ENCODE data around the gene GRHPR.

Gene GRHPR

GRCh38 chr9:37480759-37481158 lies 58.3 kb downstream of the GRHPR start:
- H3K4me3 ChIP-seq (ENCODE audit: low read length) = no peak overlapping the region
- DNase-seq (ENCODE audit: low read depth) = no peak
- TF ChIP-seq CTCF (IDR thresholded peaks at IDR 0.05; ENCODE audit: insufficient read depth, low read depth, low read length, missing control alignments) = no peak

- no peak for TF ChIP-seq CTCF (IDR thresholded peaks at IDR 0.05; ENCODE audit: insufficient read depth, low read depth, low read length, missing control alignments)
- DNase-seq (ENCODE audit: low read depth) = peak; percentile 99
- H3K4me3 ChIP-seq (ENCODE audit: low read length) = peak within 1 kb of the TSS; percentile 95
These were observed 63.1 kb downstream of the GRHPR start, which contains the start of gene POLR1E for GRCh38 chr9:37485389-37486255. Gene POLR1E (plus strand): TSS chr9:37485948. CDS start chr9:37486048, 100 bp downstream.

GRCh38 chr9:37486256-37486615 lies 63.7 kb downstream of the GRHPR start:
- no peak for TF ChIP-seq CTCF (IDR thresholded peaks at IDR 0.05; ENCODE audit: insufficient read depth, low read depth, low read length, missing control alignments)
- no peak for DNase-seq (ENCODE audit: low read depth)
- H3K4me3 ChIP-seq (ENCODE audit: low read length) = peak overlapping the region; percentile 95

All from epithelial cell of esophagus (primary cell).